Subcutaneous adipose tissue (tissue), 4 donors: Measurements from ENCODE around the gene UGT1A8. TPM values are rescaled to one million over a fixed set of nuclear protein-coding genes. Genes with fewer than 3 reads are reported as not detected.

Experiments
- total RNA-seq, 4 donors: library from RNA; depleted of rRNA; stranded (reverse); fragments of >200 nt; gene quantifications; one replicate each; pipeline ENCODE4 v1.1.0, GENCODE V29; 2016
- TF ChIP-seq, protein P1 (sequence below): fragments of 450-650 bp; IDR thresholded peaks from one replicate; pipeline ENCODE4 v1.5.1; 2016; ENCODE audit warnings: low read depth, mild to moderate bottlenecking, control low read depth, antibody characterized with exemption, moderate library complexity

The UGT1A8 gene
- total RNA-seq, 4 donors from 2014 or later, result not detected

DNA sequence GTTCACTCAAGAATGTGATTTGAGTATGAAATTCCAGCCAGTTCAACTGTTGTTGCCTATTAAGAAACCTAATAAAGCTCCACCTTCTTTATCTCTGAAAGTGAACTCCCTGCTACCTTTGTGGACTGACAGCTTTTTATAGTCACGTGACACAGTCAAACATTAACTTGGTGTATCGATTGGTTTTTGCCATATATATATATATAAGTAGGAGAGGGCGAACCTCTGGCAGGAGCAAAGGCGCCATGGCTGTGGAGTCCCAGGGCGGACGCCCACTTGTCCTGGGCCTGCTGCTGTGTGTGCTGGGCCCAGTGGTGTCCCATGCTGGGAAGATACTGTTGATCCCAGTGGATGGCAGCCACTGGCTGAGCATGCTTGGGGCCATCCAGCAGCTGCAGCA is 142.6 kb downstream of the UGT1A8 start, which contains the start of gene UGT1A1:
UGT1A1 (plus strand) TSS at position 228 of the 400 bp plus-strand sequence; CDS start at position 246, 18 bp downstream.
- TF ChIP-seq, protein P1, sequence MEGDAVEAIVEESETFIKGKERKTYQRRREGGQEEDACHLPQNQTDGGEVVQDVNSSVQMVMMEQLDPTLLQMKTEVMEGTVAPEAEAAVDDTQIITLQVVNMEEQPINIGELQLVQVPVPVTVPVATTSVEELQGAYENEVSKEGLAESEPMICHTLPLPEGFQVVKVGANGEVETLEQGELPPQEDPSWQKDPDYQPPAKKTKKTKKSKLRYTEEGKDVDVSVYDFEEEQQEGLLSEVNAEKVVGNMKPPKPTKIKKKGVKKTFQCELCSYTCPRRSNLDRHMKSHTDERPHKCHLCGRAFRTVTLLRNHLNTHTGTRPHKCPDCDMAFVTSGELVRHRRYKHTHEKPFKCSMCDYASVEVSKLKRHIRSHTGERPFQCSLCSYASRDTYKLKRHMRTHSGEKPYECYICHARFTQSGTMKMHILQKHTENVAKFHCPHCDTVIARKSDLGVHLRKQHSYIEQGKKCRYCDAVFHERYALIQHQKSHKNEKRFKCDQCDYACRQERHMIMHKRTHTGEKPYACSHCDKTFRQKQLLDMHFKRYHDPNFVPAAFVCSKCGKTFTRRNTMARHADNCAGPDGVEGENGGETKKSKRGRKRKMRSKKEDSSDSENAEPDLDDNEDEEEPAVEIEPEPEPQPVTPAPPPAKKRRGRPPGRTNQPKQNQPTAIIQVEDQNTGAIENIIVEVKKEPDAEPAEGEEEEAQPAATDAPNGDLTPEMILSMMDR, result no peak

GRCh38 chr2:233761040-233761769 is 143.8 kb downstream of the UGT1A8 start:
- TF ChIP-seq, protein P1, result no peak

GRCh38 chr2:233764264-233764663 is 146.8 kb downstream of the UGT1A8 start:
- TF ChIP-seq, protein P1, result no peak

- TF ChIP-seq, protein P1, result no peak
Measured at GRCh38 chr2:233764761-233765160, 147.3 kb downstream of the UGT1A8 start.

DNA sequence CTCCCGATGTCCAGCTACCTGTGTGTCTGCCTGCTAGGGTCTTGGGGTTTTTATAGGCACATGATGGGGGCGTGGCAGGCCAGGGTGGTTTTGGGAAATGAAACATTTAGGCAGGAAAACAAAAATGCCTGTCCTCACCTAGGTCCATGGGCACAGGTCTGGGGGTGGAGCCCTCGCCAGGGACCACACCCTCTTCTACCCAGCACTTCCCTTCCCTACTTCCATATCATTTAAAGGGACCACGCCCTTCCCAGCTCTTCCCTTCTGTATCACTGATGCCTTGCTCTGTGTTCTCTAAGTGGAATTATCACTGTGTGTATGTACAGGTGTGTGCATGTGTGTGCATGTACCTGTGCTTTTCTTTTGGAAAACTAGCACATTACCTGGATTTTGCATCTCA is 149.0 kb downstream of the UGT1A8 start:
- TF ChIP-seq, protein P1, result no peak

DNA sequence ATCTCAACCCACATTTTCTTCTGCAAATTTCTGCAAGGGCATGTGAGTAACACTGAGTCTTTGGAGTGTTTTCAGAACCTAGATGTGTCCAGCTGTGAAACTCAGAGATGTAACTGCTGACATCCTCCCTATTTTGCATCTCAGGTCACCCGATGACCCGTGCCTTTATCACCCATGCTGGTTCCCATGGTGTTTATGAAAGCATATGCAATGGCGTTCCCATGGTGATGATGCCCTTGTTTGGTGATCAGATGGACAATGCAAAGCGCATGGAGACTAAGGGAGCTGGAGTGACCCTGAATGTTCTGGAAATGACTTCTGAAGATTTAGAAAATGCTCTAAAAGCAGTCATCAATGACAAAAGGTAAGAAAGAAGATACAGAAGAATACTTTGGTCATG is 150.6 kb downstream of the UGT1A8 start:
- TF ChIP-seq, protein P1, result no peak

DNA sequence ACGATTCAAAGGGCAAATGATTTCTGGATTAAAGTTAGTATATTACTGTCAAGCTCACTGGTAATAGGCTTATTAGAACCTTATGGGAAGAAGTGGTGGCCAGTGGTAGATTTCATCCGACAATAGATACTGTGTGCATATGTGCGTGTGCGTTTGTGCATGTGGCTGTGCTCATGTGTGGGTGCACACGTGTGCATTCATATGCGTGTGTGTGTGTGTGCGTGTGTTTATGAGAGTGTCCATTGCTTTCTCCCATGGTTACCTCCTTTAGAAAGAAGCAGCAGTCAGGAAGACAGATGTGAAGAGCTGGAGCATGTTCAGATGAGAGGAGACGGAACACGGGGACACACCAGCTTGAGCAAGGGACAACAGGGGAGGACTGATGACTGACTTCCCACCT is 151.8 kb downstream of the UGT1A8 start:
- TF ChIP-seq, protein P1, result no peak
